Prostate gland (tissue), 2 donors: ENCODE data around the gene ADGRL3. TPM values are rescaled to one million over a fixed set of nuclear protein-coding genes. Genes with fewer than 3 reads are reported as not detected.

Source experiments
- DNase-seq: peaks from one replicate; pipeline ENCODE4 v3.0.0-alpha.2; 2019; ENCODE audit warnings: low spot score
- H3K27ac ChIP-seq, 2 donors: fragments of 200-600 bp; sonication (generic); 2 replicates each; pipeline ENCODE4 v1.5.1; 2017 to 2019
- H3K27me3 ChIP-seq: fragments of 200-600 bp; sonication (generic); replicated peaks from 2 replicates; pipeline ENCODE4 v1.5.1; 2019; ENCODE audit not compliant: insufficient read depth
- H3K36me3 ChIP-seq, 2 donors: fragments of 200-600 bp; sonication (generic); 1 replicate in 1 of 2; 2 replicates in 1 of 2; pipeline versions ENCODE4 v1.5.1 to v1.8.1; 2017 to 2019
- H3K4me1 ChIP-seq: fragments of 200-600 bp; sonication (generic); replicated peaks from 2 replicates; pipeline ENCODE4 v1.5.1; 2019
- H3K4me3 ChIP-seq, 2 donors: fragments of 200-600 bp; sonication (generic); 2 replicates each; pipeline ENCODE4 v1.5.1; 2017 to 2019
- H3K9me3 ChIP-seq: fragments of 200-600 bp; sonication (generic); 2 replicates; pipeline ENCODE4 v1.5.1; 2017
- CTCF ChIP-seq, 4 experiments: fragments of 200-600 bp in 2 of 4; fragments of 450-650 bp in 2 of 4; sonication (generic) in 2 of 4; IDR thresholded peaks; 1 replicate in 3 of 4; 2 replicates in 1 of 4; pipeline ENCODE4 v1.5.1; 2016 to 2019; ENCODE audit warnings: antibody characterized with exemption in 4 of 4, mild to moderate bottlenecking in 2 of 4, moderate library complexity in 2 of 4
- POLR2A ChIP-seq: fragments of 450-650 bp; IDR thresholded peaks from one replicate; pipeline ENCODE4 v1.6.1; 2016; ENCODE audit warnings: antibody characterized with exemption, mild to moderate bottlenecking
- POLR2AphosphoS5 ChIP-seq: sonication (generic); formaldehyde crosslinking; IDR thresholded peaks from one replicate; pipeline ENCODE4 v1.6.1; 2017; ENCODE audit warnings: antibody characterized with exemption
- WGBS: methylation state at CpG from one replicate; pipeline ENCODE4 v1.1.5; 2018; 5-methylcytosine and 5-hydroxymethylcytosine counted together
- intact Hi-C: fragments of 100-400 bp; cut with DNase I; formaldehyde crosslinking; loops from one replicate; pipeline ENCODE4 v1.14.2; 2022
- total RNA-seq, 2 donors: library from RNA; depleted of rRNA; stranded (reverse); fragments of >200 nt; gene quantifications; one replicate each; pipeline ENCODE4 v1.1.0, GENCODE V29; 2016

The ADGRL3 gene
- total RNA-seq, 2 donors from 2014 or later: 1.7 to 23.5 TPM

- Histone ChIP-seq H3K27ac (no peak overlapping the region), H3K4me1 (no peaks in the 10 kb centered on the region), H3K36me3 (no peaks in the 10 kb centered on the region), H3K9me3 (no peaks in the 10 kb centered on the region), H3K27me3 (no peaks in the 10 kb centered on the region), H3K4me3 (no peak overlapping the region)
- 38% methylated on average over 1 of the region's 1 CpG for WGBS
- TF ChIP-seq CTCF (IDR thresholded peaks at IDR 0.05) (no peak), POLR2A (no peak)
- DNase-seq: no peak
- intact Hi-C loops: no loop called here
These were observed 11.7 kb downstream of the ADGRL3 start for GRCh38 chr4:61211781-61212180.

GRCh38 chr4:61212788-61213187, 12.7 kb downstream of the ADGRL3 start:
- WGBS: 43% methylated on average over 2 of the region's 2 CpGs
- no peak overlapping the region for H3K27ac ChIP-seq
- no peak for DNase-seq
- no peaks in the 10 kb centered on the region for H3K27me3 ChIP-seq
- H3K9me3 ChIP-seq: no peaks in the 10 kb centered on the region
- H3K36me3 ChIP-seq: no peaks in the 10 kb centered on the region
- no peak overlapping the region for H3K4me3 ChIP-seq
- TF ChIP-seq POLR2AphosphoS5 (no peak), CTCF (IDR thresholded peaks at IDR 0.05) (no peak), POLR2A (no peak)
- intact Hi-C loops: no loop called here
- H3K4me1 ChIP-seq: no peaks in the 10 kb centered on the region

GRCh38 chr4:61214680-61215079, 14.6 kb downstream of the ADGRL3 start:
- no peak overlapping the region for H3K4me3 ChIP-seq
- intact Hi-C loops: no loop called here
- no peaks in the 10 kb centered on the region for H3K4me1 ChIP-seq
- H3K9me3 ChIP-seq: no peaks in the 10 kb centered on the region
- H3K36me3 ChIP-seq: no peaks in the 10 kb centered on the region
- no peaks in the 10 kb centered on the region for H3K27me3 ChIP-seq
- H3K27ac ChIP-seq: no peak overlapping the region
- WGBS: 74% methylated on average over 5 of the region's 5 CpGs
- no peak for TF ChIP-seq POLR2A
- no peak for TF ChIP-seq CTCF (IDR thresholded peaks at IDR 0.05)
- TF ChIP-seq POLR2AphosphoS5: no peak
- DNase-seq: no peak

GRCh38 chr4:61217222-61217621, 17.1 kb downstream of the ADGRL3 start:
- Histone ChIP-seq H3K4me1 (no peaks in the 10 kb centered on the region), H3K4me3 (no peak overlapping the region), H3K36me3 (no peaks in the 10 kb centered on the region), H3K9me3 (no peaks in the 10 kb centered on the region), H3K27ac (no peak overlapping the region), H3K27me3 (no peaks in the 10 kb centered on the region)
- intact Hi-C loops: no loop called here
- no peak for TF ChIP-seq POLR2A
- no peak for TF ChIP-seq POLR2AphosphoS5
- TF ChIP-seq CTCF (IDR thresholded peaks at IDR 0.05): no peak
- no peak for DNase-seq
- WGBS: 82% methylated on average over 1 of the region's 1 CpG

- TF ChIP-seq CTCF (IDR thresholded peaks at IDR 0.05) (no peak), POLR2A (no peak), POLR2AphosphoS5 (no peak)
- no peaks in the 10 kb centered on the region for H3K4me1 ChIP-seq
- DNase-seq: no peak
- 55% methylated on average over 2 of the region's 2 CpGs for WGBS
- intact Hi-C loops: no loop called here
- H3K4me3 ChIP-seq: no peak overlapping the region
- no peaks in the 10 kb centered on the region for H3K27me3 ChIP-seq
- H3K36me3 ChIP-seq: no peaks in the 10 kb centered on the region
- H3K27ac ChIP-seq: no peak overlapping the region
- no peaks in the 10 kb centered on the region for H3K9me3 ChIP-seq
These were observed 20.4 kb downstream of the ADGRL3 start for GRCh38 chr4:61220556-61220955.
